ENCODE data around the gene PDE10A. TPM values are rescaled to one million over a fixed set of nuclear protein-coding genes. Genes with fewer than 3 reads are reported as not detected.
"Not testable (repeated sequence)": the region's sequence is repeated elsewhere in the genome, so short reads cannot be mapped to it uniquely, and the experiment has no call there.

PDE10A gene
- total RNA-seq, 1 experiment from 2014 or later, result 1.8 TPM

DNA sequence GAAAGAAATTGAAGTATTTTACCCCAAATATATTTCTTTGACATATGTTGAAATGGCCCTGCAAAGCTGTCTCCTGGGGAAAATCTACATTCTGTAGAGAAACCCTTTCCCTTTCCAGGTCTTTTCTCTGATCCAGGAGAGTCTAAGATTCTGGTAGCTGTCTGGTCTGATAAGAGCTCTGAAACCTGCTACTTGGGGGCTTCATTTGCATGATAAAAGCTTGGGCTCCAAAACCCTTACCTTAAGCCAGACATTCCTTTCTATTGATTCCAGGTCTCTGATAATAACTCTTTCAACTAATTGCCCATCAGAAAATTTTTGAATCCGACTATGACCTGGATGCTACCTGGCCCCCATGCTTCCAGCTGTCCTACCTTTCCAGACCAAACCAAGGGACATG lies 184.5 kb downstream of the PDE10A start:
- DNase-seq (ENCODE audit: unreplicated experiment), result no peak
- Mint-ChIP-seq H3K9me3 (ENCODE audit: unreplicated experiment) (no peaks in the 10 kb centered on the region), H3K27ac (ENCODE audit: low read depth, unreplicated experiment) (no peak overlapping the region), H3K4me1 (ENCODE audit: insufficient read depth, unreplicated experiment) (no peaks in the 10 kb centered on the region), H3K27me3 (ENCODE audit: insufficient read depth, unreplicated experiment) (no peaks in the 10 kb centered on the region), H3K4me3 (ENCODE audit: unreplicated experiment) (no peak overlapping the region), H3K36me3 (ENCODE audit: insufficient read depth, unreplicated experiment) (no peaks in the 10 kb centered on the region)
- intact Hi-C loops (cut with micrococcal nuclease), result no loop called here
- ChIA-PET POLR2A (no interaction called here), CTCF (interaction anchor here (1.6 kb wide), 1 partner anchor 372 kb away, joined by 3 read pairs; no protein-coding TSS in a partner anchor)
- BruUV-seq (replicated peaks), result no TSS peak
- TF ChIP-seq, protein P1, sequence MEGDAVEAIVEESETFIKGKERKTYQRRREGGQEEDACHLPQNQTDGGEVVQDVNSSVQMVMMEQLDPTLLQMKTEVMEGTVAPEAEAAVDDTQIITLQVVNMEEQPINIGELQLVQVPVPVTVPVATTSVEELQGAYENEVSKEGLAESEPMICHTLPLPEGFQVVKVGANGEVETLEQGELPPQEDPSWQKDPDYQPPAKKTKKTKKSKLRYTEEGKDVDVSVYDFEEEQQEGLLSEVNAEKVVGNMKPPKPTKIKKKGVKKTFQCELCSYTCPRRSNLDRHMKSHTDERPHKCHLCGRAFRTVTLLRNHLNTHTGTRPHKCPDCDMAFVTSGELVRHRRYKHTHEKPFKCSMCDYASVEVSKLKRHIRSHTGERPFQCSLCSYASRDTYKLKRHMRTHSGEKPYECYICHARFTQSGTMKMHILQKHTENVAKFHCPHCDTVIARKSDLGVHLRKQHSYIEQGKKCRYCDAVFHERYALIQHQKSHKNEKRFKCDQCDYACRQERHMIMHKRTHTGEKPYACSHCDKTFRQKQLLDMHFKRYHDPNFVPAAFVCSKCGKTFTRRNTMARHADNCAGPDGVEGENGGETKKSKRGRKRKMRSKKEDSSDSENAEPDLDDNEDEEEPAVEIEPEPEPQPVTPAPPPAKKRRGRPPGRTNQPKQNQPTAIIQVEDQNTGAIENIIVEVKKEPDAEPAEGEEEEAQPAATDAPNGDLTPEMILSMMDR (IDR thresholded peaks at IDR 0.05; ENCODE audit: unreplicated experiment), result no peak

DNA sequence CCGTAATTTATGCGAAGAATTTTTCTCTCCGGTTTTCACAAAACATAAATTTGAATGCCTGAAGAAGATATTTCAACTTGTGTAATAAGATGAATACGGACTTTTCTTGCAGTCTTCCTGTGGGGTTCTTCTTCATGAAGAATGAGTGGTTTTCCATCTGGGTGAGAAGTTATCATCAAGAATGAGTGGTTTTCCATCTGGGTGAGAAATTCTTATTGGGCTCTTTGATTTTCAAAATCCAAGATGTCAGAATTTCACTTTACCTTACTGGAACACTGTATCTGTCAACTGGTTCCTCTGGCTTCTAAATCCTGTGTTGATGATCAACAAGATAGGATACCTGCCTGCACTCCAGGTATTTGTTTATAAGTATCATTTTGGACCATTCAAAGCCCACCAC lies 193.6 kb downstream of the PDE10A start:
- ChIA-PET CTCF (no interaction called here), POLR2A (no interaction called here)
- TF ChIP-seq, protein P1 (IDR thresholded peaks at IDR 0.05; ENCODE audit: unreplicated experiment), result no peak
- intact Hi-C loops (cut with micrococcal nuclease), result no loop called here
- H3K27me3 Mint-ChIP-seq (ENCODE audit: insufficient read depth, unreplicated experiment), result no peaks in the 10 kb centered on the region
- H3K4me3 Mint-ChIP-seq (ENCODE audit: unreplicated experiment), result no peak overlapping the region
- no peaks in the 10 kb centered on the region for H3K9me3 Mint-ChIP-seq (ENCODE audit: unreplicated experiment)
- no TSS peak for BruUV-seq (replicated peaks)
- H3K27ac Mint-ChIP-seq (ENCODE audit: low read depth, unreplicated experiment), result no peak overlapping the region
- DNase-seq (ENCODE audit: unreplicated experiment), result no peak
- H3K4me1 Mint-ChIP-seq (ENCODE audit: insufficient read depth, unreplicated experiment), result no peaks in the 10 kb centered on the region
- no peaks in the 10 kb centered on the region for H3K36me3 Mint-ChIP-seq (ENCODE audit: insufficient read depth, unreplicated experiment)

DNA sequence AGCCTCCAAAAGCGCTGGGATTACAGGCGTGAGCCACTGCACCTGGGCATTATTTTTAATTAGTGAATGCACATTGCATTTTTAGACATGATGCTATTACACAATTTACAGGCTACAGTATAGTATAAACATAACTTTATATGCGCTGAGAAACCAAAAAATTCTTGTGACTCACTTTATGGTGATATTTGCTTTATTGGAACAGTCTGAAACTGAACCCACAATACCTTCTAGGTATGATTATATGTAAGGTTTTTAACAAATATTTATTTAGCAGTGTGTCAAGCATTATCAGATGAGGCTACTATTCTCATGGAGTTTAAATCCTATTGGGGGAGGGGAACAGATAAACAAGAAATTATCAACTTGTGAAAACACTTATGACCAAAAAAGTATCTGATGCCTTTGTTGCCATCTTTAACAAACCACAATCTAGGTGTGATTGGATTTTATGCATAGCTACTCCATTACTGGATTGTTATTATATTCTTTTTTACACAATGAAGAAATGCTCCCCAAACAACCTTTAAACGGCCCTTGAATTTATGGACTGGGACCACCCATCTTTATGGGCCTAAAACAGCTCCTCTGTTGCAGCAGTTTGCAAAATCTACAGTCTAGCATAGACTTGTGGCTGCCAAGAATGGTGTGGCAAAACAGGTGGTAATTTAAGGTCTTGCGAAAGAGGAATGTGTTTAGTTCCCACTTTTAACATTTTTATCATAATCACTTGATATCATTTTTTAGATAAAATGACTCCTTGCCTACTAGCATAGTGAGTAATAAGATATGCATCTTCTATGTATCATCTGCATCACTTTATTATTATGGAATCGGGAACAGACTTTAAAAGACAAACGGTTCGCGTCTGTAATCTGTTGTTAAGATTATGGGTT lies 194.5 kb downstream of the PDE10A start:
- intact Hi-C loops (cut with micrococcal nuclease), result no loop called here
- BruUV-seq (replicated peaks), result no TSS peak
- no peak overlapping the region for H3K27ac Mint-ChIP-seq (ENCODE audit: low read depth, unreplicated experiment)
- no peak overlapping the region for H3K4me3 Mint-ChIP-seq (ENCODE audit: unreplicated experiment)
- ChIA-PET CTCF (no interaction called here), POLR2A (no interaction called here)
- H3K27me3 Mint-ChIP-seq (ENCODE audit: insufficient read depth, unreplicated experiment), result no peaks in the 10 kb centered on the region
- TF ChIP-seq, protein P1 (IDR thresholded peaks at IDR 0.05; ENCODE audit: unreplicated experiment), result no peak
- no peaks in the 10 kb centered on the region for H3K4me1 Mint-ChIP-seq (ENCODE audit: insufficient read depth, unreplicated experiment)
- no peak for DNase-seq (ENCODE audit: unreplicated experiment)
- H3K9me3 Mint-ChIP-seq (ENCODE audit: unreplicated experiment), result no peaks in the 10 kb centered on the region
- H3K36me3 Mint-ChIP-seq (ENCODE audit: insufficient read depth, unreplicated experiment), result no peaks in the 10 kb centered on the region

DNA sequence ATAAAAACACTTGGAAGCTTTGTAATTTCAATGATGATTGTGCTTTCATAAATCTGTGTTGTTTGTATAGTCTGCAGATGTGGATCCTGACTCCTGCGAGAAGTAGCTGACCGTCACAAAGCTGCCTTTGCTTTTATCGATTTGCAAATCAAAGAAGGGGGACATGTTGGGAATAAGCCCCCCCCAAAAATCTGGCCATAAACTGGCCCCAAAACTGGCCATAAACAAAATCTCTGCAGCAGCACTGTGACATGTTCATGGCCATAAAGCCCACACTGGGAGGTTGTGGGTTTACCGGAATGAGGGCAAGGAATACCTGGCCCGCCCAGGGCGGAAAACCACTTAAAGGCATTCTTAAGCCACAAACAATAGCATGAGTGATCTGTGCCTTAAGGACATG lies 199.5 kb downstream of the PDE10A start:
- H3K36me3 Mint-ChIP-seq (ENCODE audit: insufficient read depth, unreplicated experiment); H3K4me1 Mint-ChIP-seq (ENCODE audit: insufficient read depth, unreplicated experiment); H3K4me3 Mint-ChIP-seq (ENCODE audit: unreplicated experiment); H3K27ac Mint-ChIP-seq (ENCODE audit: low read depth, unreplicated experiment); POLR2A ChIA-PET; DNase-seq (ENCODE audit: unreplicated experiment); H3K9me3 Mint-ChIP-seq (ENCODE audit: unreplicated experiment); BruUV-seq (replicated peaks); CTCF ChIA-PET; intact Hi-C loops (cut with micrococcal nuclease); H3K27me3 Mint-ChIP-seq (ENCODE audit: insufficient read depth, unreplicated experiment): not testable (repeated sequence)

DNA sequence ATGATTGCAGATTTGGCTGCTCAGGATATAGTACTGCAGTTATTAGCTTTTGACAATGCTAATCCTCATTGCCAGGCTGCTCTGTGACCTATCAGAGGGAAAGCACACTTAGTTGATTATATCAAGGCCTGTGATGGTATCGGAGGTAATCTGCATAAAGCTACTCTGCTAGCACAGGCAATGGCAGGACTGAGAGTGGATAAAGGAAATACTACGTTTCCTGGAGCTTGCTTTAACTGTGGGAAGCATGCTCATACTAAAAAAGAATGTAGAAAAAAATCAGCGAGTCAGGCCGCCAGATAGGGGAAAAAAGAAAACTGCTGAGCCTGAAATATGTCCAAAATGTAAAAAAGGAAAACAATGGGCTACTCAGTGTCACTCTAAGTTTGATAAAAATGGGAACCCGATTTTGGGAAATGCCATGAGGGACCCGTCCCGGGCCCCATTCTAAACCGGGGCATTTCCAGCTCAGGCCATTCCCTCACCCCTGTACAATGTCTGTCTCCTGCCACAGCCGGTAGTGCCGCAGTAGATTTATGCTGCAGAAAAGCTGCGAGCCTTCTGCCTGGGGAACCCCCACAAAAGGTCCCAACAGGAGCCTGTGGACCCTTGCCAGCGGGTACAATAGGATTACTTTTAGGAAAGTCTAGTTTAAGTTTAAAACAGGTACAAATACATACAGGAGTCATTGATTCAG lies 203.3 kb downstream of the PDE10A start:
- POLR2A ChIA-PET; CTCF ChIA-PET; H3K36me3 Mint-ChIP-seq (ENCODE audit: insufficient read depth, unreplicated experiment); H3K9me3 Mint-ChIP-seq (ENCODE audit: unreplicated experiment); H3K27me3 Mint-ChIP-seq (ENCODE audit: insufficient read depth, unreplicated experiment); DNase-seq (ENCODE audit: unreplicated experiment); H3K4me1 Mint-ChIP-seq (ENCODE audit: insufficient read depth, unreplicated experiment); intact Hi-C loops (cut with micrococcal nuclease); BruUV-seq (replicated peaks); H3K27ac Mint-ChIP-seq (ENCODE audit: low read depth, unreplicated experiment); H3K4me3 Mint-ChIP-seq (ENCODE audit: unreplicated experiment): not testable (repeated sequence)

Data from MCF 10A (cell line).